ENCODE measurements around the gene SPON2. TPM values are rescaled to one million over a fixed set of nuclear protein-coding genes. Genes with fewer than 3 reads are reported as not detected.

Gene SPON2
- total RNA-seq, 1 donor from 2014 or later = 149 TPM

DNA sequence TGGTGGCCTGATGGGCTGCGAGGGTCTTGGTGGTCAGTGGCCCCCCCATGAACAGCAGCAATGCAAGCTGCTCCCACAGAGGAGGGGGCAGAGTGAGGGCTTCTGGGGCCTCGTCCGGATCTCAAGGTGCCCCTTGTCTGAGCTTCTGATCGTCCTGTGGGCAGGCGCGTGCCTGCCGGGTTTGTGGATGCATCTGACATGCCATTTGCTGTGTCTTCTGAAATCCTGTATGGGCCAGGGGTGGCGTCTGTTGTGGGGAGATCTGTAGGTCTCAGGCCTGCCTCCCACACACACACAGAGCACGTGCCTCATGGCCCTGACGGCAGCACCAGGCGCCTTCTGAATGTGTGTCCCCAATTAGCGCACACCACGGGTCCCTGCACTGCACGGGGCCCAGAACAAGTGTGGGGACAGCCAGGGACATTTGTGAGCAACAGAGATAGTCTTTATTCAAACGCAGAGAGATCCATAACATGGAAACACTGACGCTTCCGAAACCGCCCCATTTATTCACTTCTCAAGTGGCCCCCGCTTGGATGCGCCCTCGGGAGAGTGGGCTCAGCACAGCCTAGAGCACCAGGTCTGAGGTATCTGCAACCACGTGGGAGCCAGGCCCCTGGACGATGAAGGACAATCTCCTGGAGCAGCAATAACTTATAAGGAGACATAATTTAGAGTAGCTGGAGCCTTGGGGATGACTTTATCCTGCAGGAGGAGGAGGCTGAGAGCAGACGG, 5.7 kb downstream of the SPON2 start:
- no peak for DNase-seq (ENCODE audit: extremely low spot score, unreplicated experiment)
- TF ChIP-seq, protein P1, sequence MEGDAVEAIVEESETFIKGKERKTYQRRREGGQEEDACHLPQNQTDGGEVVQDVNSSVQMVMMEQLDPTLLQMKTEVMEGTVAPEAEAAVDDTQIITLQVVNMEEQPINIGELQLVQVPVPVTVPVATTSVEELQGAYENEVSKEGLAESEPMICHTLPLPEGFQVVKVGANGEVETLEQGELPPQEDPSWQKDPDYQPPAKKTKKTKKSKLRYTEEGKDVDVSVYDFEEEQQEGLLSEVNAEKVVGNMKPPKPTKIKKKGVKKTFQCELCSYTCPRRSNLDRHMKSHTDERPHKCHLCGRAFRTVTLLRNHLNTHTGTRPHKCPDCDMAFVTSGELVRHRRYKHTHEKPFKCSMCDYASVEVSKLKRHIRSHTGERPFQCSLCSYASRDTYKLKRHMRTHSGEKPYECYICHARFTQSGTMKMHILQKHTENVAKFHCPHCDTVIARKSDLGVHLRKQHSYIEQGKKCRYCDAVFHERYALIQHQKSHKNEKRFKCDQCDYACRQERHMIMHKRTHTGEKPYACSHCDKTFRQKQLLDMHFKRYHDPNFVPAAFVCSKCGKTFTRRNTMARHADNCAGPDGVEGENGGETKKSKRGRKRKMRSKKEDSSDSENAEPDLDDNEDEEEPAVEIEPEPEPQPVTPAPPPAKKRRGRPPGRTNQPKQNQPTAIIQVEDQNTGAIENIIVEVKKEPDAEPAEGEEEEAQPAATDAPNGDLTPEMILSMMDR (IDR thresholded peaks at IDR 0.05) = no peak
- H3K27me3 Mint-ChIP-seq (ENCODE audit: unreplicated experiment) = peaks cover 21% of the 10 kb centered on the region
- peaks cover 24% of the 10 kb centered on the region for H3K4me1 Mint-ChIP-seq (ENCODE audit: unreplicated experiment)
- H3K4me3 Mint-ChIP-seq (ENCODE audit: unreplicated experiment) = peak overlapping the region; percentile 65
- no peak overlapping the region for H3K27ac Mint-ChIP-seq (ENCODE audit: unreplicated experiment)
- peaks cover 6% of the 10 kb centered on the region for H3K9me3 Mint-ChIP-seq (ENCODE audit: unreplicated experiment)
- peaks cover 5% of the 10 kb centered on the region for H3K36me3 Mint-ChIP-seq (ENCODE audit: unreplicated experiment)

DNA sequence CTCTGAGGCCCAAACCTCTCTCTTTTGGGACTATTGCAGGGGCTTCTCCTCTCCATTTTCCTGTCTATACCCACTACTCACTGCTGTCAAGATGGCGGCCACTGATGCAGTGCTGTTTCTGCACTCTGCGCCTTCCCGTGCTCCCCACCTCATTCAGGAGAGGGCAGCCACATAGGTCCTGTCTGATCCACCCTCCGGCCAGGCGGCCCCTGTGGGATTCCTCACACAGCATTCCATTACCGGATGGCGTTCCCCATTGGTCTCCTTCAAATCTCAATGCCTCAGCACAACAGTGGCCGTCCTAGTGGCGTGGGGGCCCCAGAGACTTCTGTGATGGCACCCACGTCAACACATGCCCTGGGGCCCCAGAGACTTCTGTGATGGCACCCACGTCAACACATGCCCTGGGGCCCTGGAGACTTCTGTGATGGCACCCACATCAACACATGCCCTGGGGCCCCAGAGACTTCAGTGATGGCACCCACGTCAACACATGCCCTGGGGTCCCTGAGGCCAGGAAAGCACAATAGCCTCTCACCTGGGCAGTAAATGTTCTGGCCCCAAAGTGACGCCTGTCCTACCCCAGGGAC, 7.3 kb downstream of the SPON2 start:
- peaks cover 6% of the 10 kb centered on the region for H3K9me3 Mint-ChIP-seq (ENCODE audit: unreplicated experiment)
- DNase-seq (ENCODE audit: extremely low spot score, unreplicated experiment) = no peak
- no peak overlapping the region for H3K4me3 Mint-ChIP-seq (ENCODE audit: unreplicated experiment)
- no peak overlapping the region for H3K27ac Mint-ChIP-seq (ENCODE audit: unreplicated experiment)
- peaks cover under 1% of the 10 kb centered on the region for H3K36me3 Mint-ChIP-seq (ENCODE audit: unreplicated experiment)
- peaks cover 19% of the 10 kb centered on the region for H3K4me1 Mint-ChIP-seq (ENCODE audit: unreplicated experiment)
- H3K27me3 Mint-ChIP-seq (ENCODE audit: unreplicated experiment) = peaks cover 32% of the 10 kb centered on the region
- TF ChIP-seq, protein P1 (IDR thresholded peaks at IDR 0.05) = no peak

DNA sequence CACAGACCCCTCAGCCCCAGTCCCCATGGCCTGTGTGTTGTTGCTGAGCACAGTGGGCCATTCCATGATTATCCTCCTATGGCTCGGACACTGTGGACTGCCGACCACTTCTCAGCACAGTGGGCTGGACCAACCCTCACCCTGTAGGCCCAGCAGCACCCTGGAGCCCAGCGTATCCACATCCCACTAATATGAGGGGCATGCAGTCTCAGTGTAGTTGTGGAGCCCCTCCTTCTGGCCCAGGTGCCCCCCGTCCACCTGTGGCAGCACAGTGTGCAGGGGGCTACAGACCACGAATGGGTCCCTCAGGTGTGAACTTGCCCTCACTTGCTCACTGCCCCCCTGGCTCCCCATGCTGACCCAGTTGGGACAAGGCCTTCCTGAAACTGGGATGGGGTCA, 7.9 kb downstream of the SPON2 start:
- Mint-ChIP-seq H3K9me3 (ENCODE audit: unreplicated experiment) (peaks cover 6% of the 10 kb centered on the region), H3K36me3 (ENCODE audit: unreplicated experiment) (no peaks in the 10 kb centered on the region), H3K27ac (ENCODE audit: unreplicated experiment) (no peak overlapping the region), H3K27me3 (ENCODE audit: unreplicated experiment) (peaks cover 34% of the 10 kb centered on the region), H3K4me1 (ENCODE audit: unreplicated experiment) (peaks cover 19% of the 10 kb centered on the region), H3K4me3 (ENCODE audit: unreplicated experiment) (no peak overlapping the region)
- DNase-seq (ENCODE audit: extremely low spot score, unreplicated experiment) = no peak
- TF ChIP-seq, protein P1 (IDR thresholded peaks at IDR 0.05) = no peak

DNA sequence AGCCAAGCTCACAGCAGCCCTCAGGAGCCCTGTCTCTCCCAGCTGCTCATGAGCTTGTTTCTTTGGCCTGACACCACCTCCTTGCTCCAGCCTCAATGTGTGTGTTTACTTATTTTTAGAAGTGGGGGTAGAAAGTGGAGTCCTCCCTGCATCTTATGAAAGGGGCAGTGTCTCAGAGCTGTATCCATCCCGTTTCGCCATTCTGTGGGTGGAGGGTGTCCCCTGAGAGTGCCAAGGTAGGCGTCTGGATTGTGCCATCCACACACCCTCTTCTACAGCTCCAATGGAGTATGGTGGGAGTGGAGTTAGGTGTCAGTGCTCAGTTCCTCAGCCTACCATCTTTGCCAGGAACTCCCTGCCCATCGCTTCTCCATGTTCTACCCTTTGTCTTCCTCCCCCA, 8.3 kb downstream of the SPON2 start:
- H3K36me3 Mint-ChIP-seq (ENCODE audit: unreplicated experiment) = no peaks in the 10 kb centered on the region
- H3K27ac Mint-ChIP-seq (ENCODE audit: unreplicated experiment) = no peak overlapping the region
- H3K4me1 Mint-ChIP-seq (ENCODE audit: unreplicated experiment) = peaks cover 17% of the 10 kb centered on the region
- TF ChIP-seq, protein P1 (IDR thresholded peaks at IDR 0.05) = no peak
- H3K4me3 Mint-ChIP-seq (ENCODE audit: unreplicated experiment) = no peak overlapping the region
- peaks cover 6% of the 10 kb centered on the region for H3K9me3 Mint-ChIP-seq (ENCODE audit: unreplicated experiment)
- no peak for DNase-seq (ENCODE audit: extremely low spot score, unreplicated experiment)
- peaks cover 37% of the 10 kb centered on the region for H3K27me3 Mint-ChIP-seq (ENCODE audit: unreplicated experiment)

DNA sequence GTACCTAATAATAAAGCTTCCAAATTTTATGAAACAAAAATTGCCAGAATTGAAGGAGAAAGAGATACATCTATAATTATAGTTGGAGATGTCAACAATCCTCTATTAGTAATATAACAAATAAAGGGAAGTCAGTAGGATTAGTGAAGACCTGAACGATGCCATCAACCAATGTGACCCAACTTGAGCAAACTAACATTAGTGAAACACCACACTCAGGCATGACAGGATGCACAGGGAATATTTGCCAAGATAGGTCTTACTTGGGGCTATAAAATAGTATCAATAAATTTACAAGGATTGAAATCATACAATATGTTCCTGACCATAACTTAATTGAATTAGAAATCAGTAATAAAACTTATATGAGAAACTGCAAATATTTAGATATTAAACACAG, 12.0 kb downstream of the SPON2 start:
- Mint-ChIP-seq H3K9me3 (ENCODE audit: unreplicated experiment) (peaks cover 23% of the 10 kb centered on the region), H3K4me3 (ENCODE audit: unreplicated experiment) (no peak overlapping the region), H3K27me3 (ENCODE audit: unreplicated experiment) (peaks cover 65% of the 10 kb centered on the region), H3K27ac (ENCODE audit: unreplicated experiment) (no peak overlapping the region), H3K4me1 (ENCODE audit: unreplicated experiment) (peaks cover 1% of the 10 kb centered on the region), H3K36me3 (ENCODE audit: unreplicated experiment) (no peaks in the 10 kb centered on the region)
- TF ChIP-seq, protein P1 (IDR thresholded peaks at IDR 0.05) = no peak
- no peak for DNase-seq (ENCODE audit: extremely low spot score, unreplicated experiment)

All from osteocyte (in vitro differentiated cells).